ENCODE measurements around the gene OSBPL8.

- TF ChIP-seq, protein P1, sequence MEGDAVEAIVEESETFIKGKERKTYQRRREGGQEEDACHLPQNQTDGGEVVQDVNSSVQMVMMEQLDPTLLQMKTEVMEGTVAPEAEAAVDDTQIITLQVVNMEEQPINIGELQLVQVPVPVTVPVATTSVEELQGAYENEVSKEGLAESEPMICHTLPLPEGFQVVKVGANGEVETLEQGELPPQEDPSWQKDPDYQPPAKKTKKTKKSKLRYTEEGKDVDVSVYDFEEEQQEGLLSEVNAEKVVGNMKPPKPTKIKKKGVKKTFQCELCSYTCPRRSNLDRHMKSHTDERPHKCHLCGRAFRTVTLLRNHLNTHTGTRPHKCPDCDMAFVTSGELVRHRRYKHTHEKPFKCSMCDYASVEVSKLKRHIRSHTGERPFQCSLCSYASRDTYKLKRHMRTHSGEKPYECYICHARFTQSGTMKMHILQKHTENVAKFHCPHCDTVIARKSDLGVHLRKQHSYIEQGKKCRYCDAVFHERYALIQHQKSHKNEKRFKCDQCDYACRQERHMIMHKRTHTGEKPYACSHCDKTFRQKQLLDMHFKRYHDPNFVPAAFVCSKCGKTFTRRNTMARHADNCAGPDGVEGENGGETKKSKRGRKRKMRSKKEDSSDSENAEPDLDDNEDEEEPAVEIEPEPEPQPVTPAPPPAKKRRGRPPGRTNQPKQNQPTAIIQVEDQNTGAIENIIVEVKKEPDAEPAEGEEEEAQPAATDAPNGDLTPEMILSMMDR (IDR thresholded peaks at IDR 0.05) = no peak
- TF ChIP-seq ZFX (IDR thresholded peaks at IDR 0.05; ENCODE audit: borderline replicate concordance) = no peak
Observed at GRCh38 chr12:76422154-76422542, 137.4 kb downstream of the OSBPL8 start.

Measured in 22Rv1 (cell line).